Adipose tissue (tissue), 3 donors: ENCODE results near the gene CSF3R. TPM values are rescaled to one million over a fixed set of nuclear protein-coding genes. Genes with fewer than 3 reads are reported as not detected.

Source experiments
- H3K27ac ChIP-seq: one replicate; pipeline ENCODE4 v1.5.1; 2013; ENCODE audit warnings: low read depth, low read length
- WGBS, 3 donors: extraction: QIAGEN DNeasy Blood & Tissue Kit; methylation state at CpG; one replicate each; pipeline ENCODE4 v1.1.7; 2013; 5-methylcytosine and 5-hydroxymethylcytosine counted together
- polyA plus RNA-seq, 3 donors: library from polyadenylated mRNA; stranded (reverse); fragments of 200-250 nt; gene quantifications; one replicate each; pipeline ENCODE4 v1.2.3, GENCODE V29; 2013
- donor health status: healthy with polysubstance abuse.
- donor health status: Bipolar disorder and iron deficiency.
- donor health status: healthy.

The CSF3R gene
- polyA plus RNA-seq, 3 donors = 2.6 to 74.0 (median 36.2) TPM

DNA sequence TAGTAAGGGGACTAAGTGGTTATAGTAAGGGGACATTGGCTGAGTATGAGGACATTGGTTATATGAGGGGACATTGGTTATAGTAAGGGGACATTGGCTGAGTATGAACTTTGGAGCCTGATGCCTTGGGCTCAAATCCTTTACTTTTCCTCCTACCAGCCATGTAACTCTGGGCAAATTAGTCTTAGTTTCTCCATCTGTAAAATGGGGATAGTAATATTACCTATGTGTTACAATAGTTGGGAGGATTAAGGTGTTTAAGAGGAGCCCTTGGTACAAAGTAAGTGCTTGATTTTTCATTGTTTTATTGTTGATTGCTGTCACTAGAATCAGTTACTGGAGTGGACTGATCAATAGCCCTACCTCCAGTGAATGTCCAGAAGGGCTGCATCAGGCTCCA, 35.3 kb downstream of the CSF3R start:
- H3K27ac ChIP-seq = no peak overlapping the region

GRCh38 chr1:36446746-36447145, 36.0 kb downstream of the CSF3R start:
- 36 to 68% (median 51%) methylated on average over 5 of the region's 5 CpGs for WGBS, 3 donors
- no peak overlapping the region for H3K27ac ChIP-seq

DNA sequence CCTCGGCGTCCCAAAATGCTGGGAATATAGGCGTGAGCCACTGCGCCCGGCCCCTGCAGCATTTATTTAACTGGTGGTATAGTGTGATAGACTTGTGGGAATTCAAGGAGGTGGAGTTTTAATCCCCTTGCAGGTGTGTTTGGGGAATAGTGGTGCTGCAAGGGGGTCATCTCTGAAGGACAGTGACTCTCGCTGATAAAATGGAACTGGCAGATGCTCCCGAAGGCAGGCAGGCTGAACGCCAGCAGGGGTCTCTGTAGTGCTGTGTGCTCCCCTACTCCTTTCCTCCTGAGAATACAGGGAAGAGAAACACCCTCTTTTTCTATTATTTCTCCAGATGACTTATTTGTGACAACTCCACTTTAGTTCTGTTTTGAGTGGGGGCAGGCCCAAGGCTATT, 36.4 kb downstream of the CSF3R start:
- H3K27ac ChIP-seq = no peak overlapping the region
- WGBS, 3 donors = 62 to 69% (median 64%) methylated on average over 8 of the region's 8 CpGs

DNA sequence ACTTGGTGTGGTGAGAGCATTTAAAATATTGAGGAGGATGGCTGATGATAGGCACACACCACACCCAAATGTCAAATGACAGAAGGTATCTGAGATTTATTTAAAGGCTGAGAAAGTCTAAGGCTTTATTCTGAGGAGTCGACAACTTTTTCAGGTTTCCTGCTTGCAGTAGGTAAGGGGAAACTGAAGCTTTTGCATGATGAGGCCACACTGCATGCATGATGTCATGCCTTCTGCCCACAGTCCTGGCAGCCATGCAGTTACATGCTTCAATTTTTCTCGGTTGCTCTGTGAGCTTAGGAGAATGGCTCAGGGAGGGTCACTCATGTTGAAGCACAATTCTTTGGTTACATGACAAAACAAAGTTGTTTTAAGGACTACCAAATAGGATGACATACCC, 39.4 kb downstream of the CSF3R start:
- no peak overlapping the region for H3K27ac ChIP-seq

DNA sequence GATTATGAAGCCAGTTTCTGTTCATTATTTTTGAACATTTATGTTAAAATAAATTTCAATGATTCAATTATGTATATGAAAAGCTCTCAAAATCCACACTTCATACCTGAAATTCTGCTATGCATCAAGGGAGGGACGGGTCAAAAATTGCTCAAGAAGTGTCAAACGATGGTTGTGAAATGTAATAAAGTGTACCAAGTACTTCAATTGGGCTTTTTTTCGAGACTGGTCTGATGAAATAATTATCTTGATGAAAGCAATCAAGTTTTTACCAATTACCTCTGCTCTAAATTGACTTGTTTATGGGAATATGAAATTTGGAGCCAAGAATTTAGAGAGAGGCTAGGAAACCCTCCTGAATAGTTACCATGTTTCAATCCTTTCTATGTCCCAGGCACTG, 40.4 kb downstream of the CSF3R start:
- no peak overlapping the region for H3K27ac ChIP-seq
- 54 to 83% (median 67%) methylated on average over 3 of the region's 3 CpGs for WGBS, 3 donors

More for the DNA sequence above, 39.4 kb downstream of the CSF3R start:
- WGBS, 3 donors = 75 to 82% (median 79%) methylated on average over 2 of the region's 2 CpGs

DNA sequence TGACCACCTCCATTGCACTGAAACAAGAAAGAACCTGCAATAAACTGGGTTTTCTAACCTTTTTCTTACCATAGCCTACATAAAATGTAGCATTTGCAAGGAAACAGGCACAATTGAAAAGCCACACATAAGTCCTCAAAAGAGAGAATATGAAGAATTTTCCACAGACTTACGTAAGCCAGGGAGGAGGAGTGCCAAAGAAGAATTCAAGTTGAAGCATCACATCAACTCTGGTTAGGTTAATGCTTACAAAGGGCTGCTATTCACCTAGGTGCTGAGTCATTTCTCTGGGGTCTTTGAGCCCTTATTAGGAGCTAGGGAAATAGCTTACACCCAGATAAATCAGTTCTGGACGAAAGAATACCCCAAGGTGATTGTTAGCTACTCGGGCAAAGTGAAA, 42.1 kb downstream of the CSF3R start:
- WGBS, 3 donors = 84 to 85% (median 85%) methylated on average over 3 of the region's 3 CpGs

GRCh38 chr1:36440044-36440443, 42.7 kb downstream of the CSF3R start:
- H3K27ac ChIP-seq = no peak overlapping the region
- WGBS, 3 donors = 78 to 79% (median 78%) methylated on average over 3 of the region's 3 CpGs

More for the DNA sequence above, 42.1 kb downstream of the CSF3R start:
- no peak overlapping the region for H3K27ac ChIP-seq

- no peak overlapping the region for H3K27ac ChIP-seq
- 93 to 95% (median 95%) methylated on average over 4 of the region's 4 CpGs for WGBS, 3 donors
Measured at GRCh38 chr1:36438715-36439114, 44.0 kb downstream of the CSF3R start.

DNA sequence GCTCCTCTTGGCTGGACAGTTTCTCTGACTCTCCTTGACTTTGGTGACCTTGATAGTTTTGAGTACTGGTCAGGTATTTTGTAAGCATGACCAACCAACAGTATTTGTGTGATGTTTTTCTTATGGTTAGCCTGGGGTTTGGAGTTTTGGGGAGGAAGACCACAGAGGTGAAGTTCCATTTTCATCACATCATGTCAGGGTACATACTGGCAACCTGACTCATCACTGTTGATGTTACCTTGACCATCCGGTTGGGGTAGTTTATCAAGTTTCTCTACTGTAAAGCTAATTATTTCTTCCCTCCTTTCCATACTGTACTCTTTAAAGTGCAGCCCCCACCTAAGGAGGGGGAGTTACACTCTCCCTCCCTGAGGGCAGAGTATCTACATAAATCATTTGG, 45.9 kb downstream of the CSF3R start:
- 83 to 87% (median 85%) methylated on average over 1 of the region's 1 CpG for WGBS, 3 donors
- no peak overlapping the region for H3K27ac ChIP-seq

DNA sequence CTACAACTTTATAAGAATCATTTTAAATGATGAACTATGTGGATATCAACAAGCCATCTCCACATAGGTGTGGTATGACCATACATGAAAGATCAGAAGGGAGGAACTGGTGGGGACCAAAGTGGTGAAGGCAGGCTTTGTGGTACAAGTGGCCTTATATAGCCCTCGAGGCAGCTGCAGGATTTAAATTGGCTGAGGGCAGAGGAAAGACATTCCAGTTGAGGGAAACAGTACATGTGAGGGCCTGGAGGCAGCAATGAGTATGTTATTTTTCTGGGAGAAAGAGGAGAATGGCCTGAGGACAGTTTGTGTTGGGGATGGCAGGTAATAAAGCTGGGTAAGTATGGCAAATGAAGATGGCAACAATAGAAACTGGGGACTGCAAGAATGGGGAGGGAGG, 49.6 kb downstream of the CSF3R start:
- no peak overlapping the region for H3K27ac ChIP-seq
- WGBS, 3 donors = 46 to 52% (median 48%) methylated on average over 1 of the region's 1 CpG

GRCh38 chr1:36432616-36433015, 50.1 kb downstream of the CSF3R start:
- H3K27ac ChIP-seq = no peak overlapping the region
- WGBS, 3 donors = 24 to 72% (median 59%) methylated on average over 4 of the region's 4 CpGs

DNA sequence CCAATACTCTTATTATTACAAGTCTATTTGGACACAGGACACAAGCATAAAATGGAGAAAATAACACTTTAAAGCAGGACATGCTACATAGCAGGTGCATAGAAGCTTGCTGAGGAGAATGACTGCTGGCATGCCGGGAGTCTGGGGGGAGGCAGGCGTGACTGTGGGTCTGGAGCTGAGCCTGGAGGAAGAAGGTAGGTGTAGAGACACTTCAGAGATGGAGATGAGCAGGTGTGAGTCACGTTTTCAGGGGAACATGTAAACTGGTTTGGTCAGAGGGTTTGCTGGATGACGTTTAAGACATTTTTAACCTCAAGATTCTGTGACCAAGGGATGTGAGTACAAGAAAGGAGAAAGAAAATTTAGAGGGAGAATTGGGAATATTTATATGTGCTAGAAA, 56.9 kb downstream of the CSF3R start:
- WGBS, 3 donors = 83 to 87% (median 83%) methylated on average over 4 of the region's 4 CpGs
- no peak overlapping the region for H3K27ac ChIP-seq

DNA sequence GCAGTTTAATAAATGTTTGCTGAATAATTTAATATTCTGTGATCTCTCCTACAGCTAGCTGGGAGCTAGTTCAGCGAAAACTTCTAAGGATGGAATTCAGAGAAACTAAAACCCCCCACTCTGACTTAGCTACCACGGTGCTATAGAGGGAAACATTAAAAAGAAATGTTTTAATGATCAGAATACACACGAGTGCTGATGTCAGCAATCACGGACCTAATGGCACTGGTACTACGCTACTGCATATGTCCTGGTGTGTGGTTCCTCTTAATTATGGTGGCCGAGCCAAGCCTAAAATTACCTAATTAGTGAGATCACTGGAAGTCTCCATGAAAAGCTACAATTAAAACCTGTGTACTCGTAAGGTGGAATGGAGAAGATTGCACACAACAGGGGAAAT, 61.1 kb downstream of the CSF3R start:
- no peak overlapping the region for H3K27ac ChIP-seq
- 78 to 85% (median 84%) methylated on average over 7 of the region's 7 CpGs for WGBS, 3 donors

DNA sequence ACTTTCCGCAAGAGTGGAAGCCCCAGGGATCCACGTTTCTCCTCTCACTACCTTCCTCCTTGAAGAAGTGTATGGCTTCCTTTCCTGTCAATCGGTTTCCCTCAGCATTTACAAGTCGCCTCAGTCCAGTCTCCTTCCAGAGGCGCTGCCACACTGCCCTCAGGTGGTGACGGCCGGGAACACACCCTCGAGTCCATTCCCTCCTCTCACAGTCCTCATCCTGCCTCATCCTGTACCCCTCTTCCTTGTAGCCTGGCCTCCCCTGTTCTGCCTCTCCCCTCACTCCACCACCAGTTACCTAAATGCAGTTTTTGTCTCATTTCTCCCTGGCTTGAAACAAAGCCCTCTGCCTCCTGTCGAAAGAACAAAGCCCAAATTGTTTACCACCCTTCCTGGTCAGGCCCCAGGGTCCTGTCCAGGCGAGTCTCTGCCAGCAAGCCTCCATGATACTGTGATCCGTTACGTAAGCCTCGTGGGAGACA, 61.8 kb downstream of the CSF3R start:
- WGBS, 3 donors = 12 to 14% (median 13%) methylated on average over 13 of the region's 13 CpGs
- H3K27ac ChIP-seq = no peak overlapping the region

DNA sequence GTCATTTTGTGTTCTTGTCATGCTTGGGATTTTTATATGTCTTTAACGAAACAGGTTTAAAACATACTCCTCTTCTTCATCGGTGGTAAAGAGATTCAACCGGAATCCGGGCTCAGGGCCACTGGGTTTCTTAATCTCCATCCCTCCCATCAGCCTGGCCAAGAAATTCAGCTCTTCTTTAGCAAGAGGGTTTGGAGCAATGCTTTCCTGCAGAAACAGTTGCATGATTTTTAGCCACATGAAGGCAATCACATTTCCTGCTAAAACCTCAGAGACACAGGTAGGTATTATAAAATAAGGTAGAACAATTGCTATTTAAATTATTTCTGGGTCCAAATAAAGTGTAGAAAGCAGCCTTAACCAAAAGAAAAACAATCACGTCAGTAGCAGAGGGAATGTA, 62.3 kb downstream of the CSF3R start:
- 14 to 49% (median 22%) methylated on average over 5 of the region's 5 CpGs for WGBS, 3 donors
- no peak overlapping the region for H3K27ac ChIP-seq

- no peak overlapping the region for H3K27ac ChIP-seq
- 64 to 83% (median 67%) methylated on average over 4 of the region's 4 CpGs for WGBS, 3 donors
Measured at GRCh38 chr1:36419569-36419968, 63.1 kb downstream of the CSF3R start.

DNA sequence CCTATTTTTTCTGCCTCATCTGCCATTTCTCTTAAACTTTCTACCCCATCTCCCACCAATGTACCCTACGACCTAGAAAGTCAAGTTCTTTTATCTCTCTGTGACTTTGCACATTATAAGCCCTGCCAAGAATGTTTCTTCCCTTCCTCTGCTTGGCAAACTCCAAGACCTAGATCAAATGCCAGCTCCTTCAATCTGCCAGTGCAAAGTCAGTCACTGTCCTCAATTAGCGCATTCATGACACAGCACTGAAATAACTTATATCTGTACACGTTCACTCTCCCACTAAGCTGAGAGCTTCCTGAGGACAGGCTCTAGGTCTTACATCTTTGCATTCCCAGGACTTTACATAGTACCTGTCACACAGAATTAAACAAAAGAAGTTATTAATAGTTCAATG, 63.6 kb downstream of the CSF3R start:
- no peak overlapping the region for H3K27ac ChIP-seq
- 68 to 75% (median 74%) methylated on average over 3 of the region's 3 CpGs for WGBS, 3 donors

DNA sequence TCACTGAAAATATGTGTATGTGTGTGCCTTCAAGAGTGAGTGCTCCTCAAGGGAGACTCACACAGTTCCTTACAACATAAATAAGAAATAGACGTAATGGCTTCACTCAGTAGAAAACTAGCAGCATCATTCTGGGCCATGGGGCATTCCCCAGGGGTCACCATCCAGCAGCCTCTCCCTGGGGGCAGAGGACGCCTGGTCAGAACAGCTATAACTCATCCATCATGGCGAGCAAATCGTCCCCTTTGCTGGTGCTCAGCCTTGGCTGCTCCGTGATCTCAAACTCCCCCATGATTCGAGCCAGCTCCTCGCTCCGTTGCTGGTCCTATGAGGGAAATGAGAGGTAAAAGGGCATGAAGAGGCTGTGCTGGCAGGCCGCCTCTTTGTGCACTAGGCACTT, 64.8 kb downstream of the CSF3R start:
- 80 to 87% (median 82%) methylated on average over 9 of the region's 9 CpGs for WGBS, 3 donors
- H3K27ac ChIP-seq = no peak overlapping the region
